Large intestine (tissue), 3 donors: ENCODE data around the gene GRID1. TPM values are rescaled to one million over a fixed set of nuclear protein-coding genes. Genes with fewer than 3 reads are reported as not detected.

Source experiments
- DNase-seq, 2 donors: peaks; one replicate each; pipeline versions ENCODE4 v3.0.0 to v3.0.0-alpha.2; 2013
- H3K27ac ChIP-seq: one replicate; pipeline ENCODE4 v1.5.1; 2013; ENCODE audit warnings: low read length
- H3K27me3 ChIP-seq: 2 replicates; pipeline ENCODE4 v1.6.1; 2013; ENCODE audit warnings: low read length; ENCODE audit not compliant: control insufficient read depth, insufficient read depth
- H3K36me3 ChIP-seq: 2 replicates; pipeline ENCODE4 v1.6.1; 2013; ENCODE audit warnings: low read length; ENCODE audit not compliant: control insufficient read depth, insufficient read depth
- H3K4me1 ChIP-seq: one replicate; pipeline ENCODE4 v1.6.1; 2013; ENCODE audit warnings: low read length; ENCODE audit not compliant: control insufficient read depth, insufficient read depth
- H3K4me3 ChIP-seq: one replicate; pipeline ENCODE4 v1.5.1; 2013; ENCODE audit warnings: low read length
- H3K9me3 ChIP-seq: one replicate; pipeline ENCODE4 v1.6.1; 2013; ENCODE audit warnings: mild to moderate bottlenecking, low read depth, low read length, moderate library complexity; ENCODE audit not compliant: control insufficient read depth
- WGBS: methylation state at CpG from one replicate; pipeline ENCODE4 v1.1.5; 2013; ENCODE audit warnings: low lambda C conversion rate; ENCODE audit not compliant: insufficient coverage; 5-methylcytosine and 5-hydroxymethylcytosine counted together
- polyA plus RNA-seq: library from polyadenylated mRNA; unstranded; fragments of 120-200 nt; gene quantifications from one replicate; pipeline ENCODE4 v1.2.1, GENCODE V29; 2013

GRID1 gene
- polyA plus RNA-seq, 1 donor, result 1.7 TPM

GRCh38 chr10:86138551-86139065 is 228.0 kb downstream of the GRID1 start:
- Histone ChIP-seq H3K4me1 (no peaks in the 10 kb centered on the region), H3K36me3 (no peaks in the 10 kb centered on the region), H3K9me3 (no peaks in the 10 kb centered on the region), H3K27ac (no peak overlapping the region), H3K27me3 (no peaks in the 10 kb centered on the region), H3K4me3 (no peak overlapping the region)
- DNase-seq, result no peak
- WGBS, result 100% methylated on average over 3 of the region's 18 CpGs

DNA sequence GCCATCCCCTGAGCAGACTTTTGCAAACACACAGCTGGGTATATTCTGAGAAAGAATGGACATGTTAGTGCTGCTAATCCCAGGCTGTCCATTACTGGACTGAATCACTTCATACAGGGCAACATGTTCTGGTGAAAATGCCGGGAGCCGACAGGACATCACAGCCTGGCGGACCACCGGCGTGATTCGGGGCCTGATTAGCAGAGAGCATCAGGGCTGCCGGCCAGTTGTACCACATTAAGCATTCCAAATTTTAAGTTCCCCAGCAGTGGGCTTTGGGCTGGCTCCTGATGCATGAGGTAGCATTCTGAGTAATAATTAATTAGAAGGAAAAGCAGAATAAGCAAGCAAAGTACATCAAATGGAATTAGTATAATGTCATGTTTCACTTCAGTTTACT is 229.0 kb downstream of the GRID1 start:
- no peaks in the 10 kb centered on the region for H3K36me3 ChIP-seq
- no peaks in the 10 kb centered on the region for H3K27me3 ChIP-seq
- DNase-seq, result no peak
- no peaks in the 10 kb centered on the region for H3K9me3 ChIP-seq
- H3K4me3 ChIP-seq, result no peak overlapping the region
- WGBS, result no CpG with 5 or more reads among the region's 7 CpGs
- no peaks in the 10 kb centered on the region for H3K4me1 ChIP-seq
- H3K27ac ChIP-seq, result no peak overlapping the region

GRCh38 chr10:86136934-86137333 is 229.7 kb downstream of the GRID1 start:
- no peak overlapping the region for H3K27ac ChIP-seq
- no peaks in the 10 kb centered on the region for H3K36me3 ChIP-seq
- WGBS, result no CpG with 5 or more reads among the region's 4 CpGs
- DNase-seq, result no peak
- no peak overlapping the region for H3K4me3 ChIP-seq
- no peaks in the 10 kb centered on the region for H3K4me1 ChIP-seq
- no peaks in the 10 kb centered on the region for H3K27me3 ChIP-seq
- no peaks in the 10 kb centered on the region for H3K9me3 ChIP-seq

DNA sequence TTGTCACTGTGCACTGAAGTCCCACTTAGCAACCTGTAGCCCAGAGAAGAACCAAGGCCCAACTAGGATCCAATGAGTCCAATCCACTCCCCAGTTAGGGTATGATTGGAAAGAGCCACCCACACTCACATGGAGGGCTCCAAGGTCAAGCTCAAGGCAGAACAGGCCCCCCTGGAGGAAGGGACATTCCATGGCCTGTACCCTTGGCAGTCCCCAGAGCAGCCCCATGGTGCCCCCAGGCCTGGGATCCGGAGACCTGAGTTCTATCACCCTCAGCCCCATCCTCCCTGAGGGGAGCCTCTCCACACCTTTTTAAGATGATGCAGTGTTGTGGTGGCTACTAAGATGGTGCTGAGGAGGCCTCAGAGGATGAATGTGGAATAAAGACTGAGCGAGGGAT is 231.4 kb downstream of the GRID1 start:
- Histone ChIP-seq H3K27me3 (no peaks in the 10 kb centered on the region), H3K4me1 (no peaks in the 10 kb centered on the region), H3K27ac (no peak overlapping the region), H3K9me3 (no peaks in the 10 kb centered on the region), H3K36me3 (no peaks in the 10 kb centered on the region), H3K4me3 (no peak overlapping the region)
- no peak for DNase-seq
- WGBS, result no CpG with 5 or more reads among the region's 2 CpGs

- H3K27me3 ChIP-seq, result peaks cover 5% of the 10 kb centered on the region
- H3K36me3 ChIP-seq, result no peaks in the 10 kb centered on the region
- DNase-seq, result no peak
- no peaks in the 10 kb centered on the region for H3K9me3 ChIP-seq
- no peak overlapping the region for H3K4me3 ChIP-seq
- WGBS, result 100% methylated on average over 1 of the region's 18 CpGs
- no peaks in the 10 kb centered on the region for H3K4me1 ChIP-seq
- H3K27ac ChIP-seq, result no peak overlapping the region
These were observed 235.7 kb downstream of the GRID1 start for GRCh38 chr10:86130737-86131475.

GRCh38 chr10:86130041-86130440 is 236.6 kb downstream of the GRID1 start:
- Histone ChIP-seq H3K9me3 (no peaks in the 10 kb centered on the region), H3K27ac (no peak overlapping the region), H3K4me1 (no peaks in the 10 kb centered on the region), H3K27me3 (peaks cover 5% of the 10 kb centered on the region), H3K4me3 (no peak overlapping the region), H3K36me3 (no peaks in the 10 kb centered on the region)
- no peak for DNase-seq

- Histone ChIP-seq H3K4me3 (no peak overlapping the region), H3K27me3 (peaks cover 5% of the 10 kb centered on the region), H3K4me1 (no peaks in the 10 kb centered on the region), H3K36me3 (no peaks in the 10 kb centered on the region), H3K9me3 (no peaks in the 10 kb centered on the region), H3K27ac (no peak overlapping the region)
- DNase-seq, result no peak
- 100% methylated on average over 1 of the region's 5 CpGs for WGBS
These were observed 238.2 kb downstream of the GRID1 start for GRCh38 chr10:86128360-86128759.

GRCh38 chr10:86127274-86127819 is 239.2 kb downstream of the GRID1 start:
- Histone ChIP-seq H3K4me3 (no peak overlapping the region), H3K36me3 (no peaks in the 10 kb centered on the region), H3K27ac (no peak overlapping the region), H3K4me1 (no peaks in the 10 kb centered on the region), H3K9me3 (no peaks in the 10 kb centered on the region), H3K27me3 (peaks cover 5% of the 10 kb centered on the region)
- WGBS, result no CpG with 5 or more reads among the region's 8 CpGs
- no peak for DNase-seq

DNA sequence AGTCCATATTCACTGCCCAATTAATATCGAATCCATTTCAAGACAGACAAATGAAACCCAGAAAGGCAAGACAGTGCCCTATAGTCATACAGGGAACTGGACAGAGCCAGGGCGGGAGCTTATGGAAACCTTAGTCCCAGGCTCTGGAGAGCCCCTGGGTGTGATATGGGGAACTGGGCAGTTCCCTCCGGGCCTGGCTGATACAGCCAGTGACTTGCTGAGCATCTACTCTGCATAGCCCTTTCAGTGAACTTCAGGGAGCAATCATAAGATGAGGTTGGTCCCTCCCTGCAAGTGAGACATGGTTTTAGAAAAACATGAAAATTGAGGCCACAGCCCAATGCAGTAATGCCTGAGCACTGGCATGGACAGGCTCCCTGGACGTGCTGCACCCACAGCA is 241.9 kb downstream of the GRID1 start:
- H3K4me3 ChIP-seq, result no peak overlapping the region
- no peaks in the 10 kb centered on the region for H3K36me3 ChIP-seq
- H3K9me3 ChIP-seq, result no peaks in the 10 kb centered on the region
- H3K27ac ChIP-seq, result no peak overlapping the region
- WGBS, result no CpG with 5 or more reads among the region's 4 CpGs
- DNase-seq, result no peak
- no peaks in the 10 kb centered on the region for H3K4me1 ChIP-seq
- H3K27me3 ChIP-seq, result peaks cover 5% of the 10 kb centered on the region

DNA sequence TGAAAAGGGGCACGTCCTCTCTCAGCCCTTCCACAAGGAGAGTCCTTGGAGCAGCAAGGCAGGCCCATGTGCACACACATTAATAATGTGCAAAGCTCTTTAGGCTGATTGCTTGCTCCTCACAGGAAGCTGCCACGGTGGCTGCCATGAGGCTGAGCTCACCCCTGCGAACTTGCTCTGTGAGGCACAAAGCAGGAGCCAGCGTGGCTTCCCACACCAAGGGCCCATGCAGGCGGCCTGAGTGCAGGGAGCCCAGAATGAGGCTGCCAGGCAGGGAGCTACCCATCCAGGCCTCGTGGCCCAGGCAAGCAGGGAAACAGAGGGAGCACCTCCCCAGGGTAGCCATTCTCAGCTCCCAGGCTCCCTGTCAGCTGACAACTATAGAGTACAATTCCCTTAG is 242.9 kb downstream of the GRID1 start:
- WGBS, result no CpG with 5 or more reads among the region's 6 CpGs
- Histone ChIP-seq H3K36me3 (no peaks in the 10 kb centered on the region), H3K9me3 (no peaks in the 10 kb centered on the region), H3K27me3 (peaks cover 5% of the 10 kb centered on the region), H3K4me1 (no peaks in the 10 kb centered on the region), H3K4me3 (no peak overlapping the region), H3K27ac (no peak overlapping the region)
- DNase-seq, result no peak

DNA sequence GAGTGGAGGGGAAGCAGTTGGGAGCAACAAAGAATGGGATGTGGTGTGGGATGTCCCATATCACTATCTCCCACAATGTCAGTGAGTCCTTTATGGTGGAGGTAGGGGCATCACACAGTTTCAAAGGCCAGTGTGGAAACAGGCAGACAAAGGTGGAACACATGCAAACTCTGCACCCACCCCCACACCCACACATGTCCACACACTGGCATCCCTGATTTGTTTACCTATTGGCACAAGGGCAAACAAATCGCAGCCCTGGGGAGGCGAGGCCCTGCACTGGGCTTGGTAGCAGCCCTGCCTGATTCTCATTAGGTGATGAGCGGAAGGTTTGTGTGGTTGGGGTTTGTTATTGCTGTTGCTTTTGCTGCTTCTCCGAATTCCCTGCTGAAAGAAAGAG is 243.3 kb downstream of the GRID1 start:
- Histone ChIP-seq H3K27ac (no peak overlapping the region), H3K4me1 (no peaks in the 10 kb centered on the region), H3K9me3 (no peaks in the 10 kb centered on the region), H3K36me3 (no peaks in the 10 kb centered on the region), H3K27me3 (peaks cover 5% of the 10 kb centered on the region), H3K4me3 (no peak overlapping the region)
- DNase-seq, result no peak
- no CpG with 5 or more reads among the region's 4 CpGs for WGBS
